GF-D8 (cell line): ENCODE measurements around the gene DNAJC27.
"Not testable (repeated sequence)": the region's sequence is repeated elsewhere in the genome, so short reads cannot be mapped to it uniquely, and the experiment has no call there.

Experiments used
- DNase-seq: peaks from one replicate; lab custom pipeline; 2025; lab: John Stamatoyannopoulos, UW

The DNAJC27 gene

DNA sequence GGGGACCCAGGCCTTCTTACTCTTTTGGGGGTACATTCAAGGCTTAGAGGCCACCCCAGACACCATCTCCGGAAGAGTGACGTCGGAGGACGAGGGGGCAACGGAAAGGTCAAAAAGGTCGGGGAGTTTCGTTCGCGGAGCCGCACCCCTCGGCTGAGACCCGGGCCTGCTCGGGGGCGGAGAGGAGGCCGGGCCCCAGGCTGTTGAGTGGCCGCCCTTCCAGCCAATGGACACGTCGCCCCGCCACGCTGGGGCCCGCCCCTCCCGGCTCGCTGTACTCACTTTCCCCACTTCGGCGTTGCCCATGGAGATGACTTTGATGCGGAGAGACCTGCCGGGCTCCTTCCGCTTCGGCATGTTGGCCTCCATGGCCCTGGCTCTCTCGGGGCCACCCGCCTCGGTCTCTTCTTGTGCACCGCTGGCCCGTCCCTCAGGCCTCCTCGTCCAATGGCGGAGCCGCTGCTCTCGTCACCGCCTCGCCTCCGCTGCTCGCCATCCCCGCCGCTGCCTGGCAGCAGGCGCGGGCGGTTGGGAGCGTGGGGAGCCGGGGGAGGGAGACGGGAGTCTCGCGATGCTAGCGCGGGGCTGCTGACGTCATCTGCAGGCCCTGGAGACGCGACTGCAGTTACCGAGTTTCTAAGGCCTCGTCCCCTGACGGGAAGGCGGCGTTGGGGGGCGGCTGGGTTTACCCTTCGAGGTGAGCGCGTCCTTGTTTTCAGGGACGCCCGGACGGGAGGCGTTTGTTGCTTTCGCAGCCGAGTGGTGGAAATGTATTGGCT, at the start of gene DNAJC27:
Gene DNAJC27, minus strand, starts transcription at position 420 of the 779 bp plus-strand sequence. Its CDS starts 51 bp downstream, at position 369.
- DNase-seq: peak; percentile 83

DNA sequence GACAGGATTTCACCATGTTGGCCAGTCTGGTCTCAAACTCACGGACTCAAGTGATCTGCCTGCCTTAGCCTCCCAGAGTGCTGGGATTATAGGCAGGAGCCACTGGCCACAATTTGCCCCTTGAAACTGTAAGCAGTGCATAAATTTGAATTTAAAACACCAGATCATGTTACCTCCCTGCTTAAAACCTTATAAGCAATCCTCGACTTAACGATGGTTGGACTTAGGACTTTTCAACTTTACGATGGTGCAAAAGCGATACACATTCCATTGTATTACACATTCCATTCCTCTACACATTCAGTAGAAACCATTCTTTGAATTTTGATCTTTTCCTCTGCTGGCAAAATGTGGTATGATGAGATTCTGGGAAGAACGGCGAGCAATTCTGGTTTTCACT, 46.9 kb upstream of the DNAJC27 start:
- DNase-seq: no peak

DNA sequence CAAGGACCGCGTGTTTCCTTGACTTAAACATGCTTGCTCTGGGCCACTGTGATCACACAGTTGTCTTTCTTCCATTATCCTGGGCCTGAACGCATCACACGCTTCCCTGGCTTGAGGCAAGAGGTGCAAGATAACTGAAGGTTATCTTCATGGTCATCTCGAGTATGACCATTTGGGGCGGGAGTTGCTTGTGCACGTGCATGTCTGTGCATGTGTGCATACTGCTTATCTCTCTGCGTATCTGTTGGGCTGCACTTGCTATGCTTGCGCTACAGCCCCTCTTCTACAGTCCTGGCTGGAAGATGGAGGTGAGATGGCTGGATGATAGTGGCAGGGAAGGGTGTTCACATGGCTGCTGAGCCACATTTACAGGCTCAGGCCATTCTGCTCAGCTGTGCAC, 42.9 kb upstream of the DNAJC27 start:
- DNase-seq: no peak

DNA sequence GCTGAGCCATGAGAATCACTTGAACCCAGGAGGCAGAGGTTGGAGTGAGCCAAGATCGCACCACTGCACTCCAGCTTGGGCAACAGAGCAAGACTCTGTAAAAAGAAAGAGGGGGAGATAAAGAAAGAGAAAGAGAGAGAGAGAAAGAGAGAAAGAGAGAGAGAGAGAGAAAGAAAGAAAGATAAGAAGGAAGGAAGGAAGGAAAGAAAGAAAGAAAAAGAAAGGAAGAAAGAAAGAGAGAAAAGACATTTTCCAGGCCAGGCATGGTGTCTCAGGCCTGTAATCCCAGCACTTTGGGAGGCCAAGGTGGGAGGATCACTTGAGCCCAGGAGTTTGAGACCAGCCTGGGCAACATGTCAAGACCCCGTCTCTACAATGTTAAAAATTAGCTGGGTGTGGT, 39.6 kb upstream of the DNAJC27 start:
- DNase-seq: not testable (repeated sequence)

DNA sequence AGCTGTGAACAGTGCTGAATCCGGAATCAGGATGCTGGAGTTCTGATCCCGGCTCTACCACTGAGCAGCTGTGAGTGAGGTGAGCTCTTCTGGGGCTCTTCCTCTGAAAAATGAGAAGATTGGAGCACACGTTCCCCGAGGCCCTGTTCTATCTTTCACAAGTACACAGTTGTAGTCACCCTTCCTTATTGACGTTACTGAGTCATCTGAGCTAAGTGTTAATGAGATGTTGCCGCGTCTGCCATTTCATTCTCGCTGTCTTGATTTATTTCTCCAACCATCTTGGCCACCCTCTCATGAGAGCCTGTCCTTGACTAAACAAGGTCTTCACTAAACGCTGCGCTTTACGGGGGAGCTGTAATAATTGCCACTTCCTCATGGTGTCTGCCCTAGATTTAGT, 38.2 kb upstream of the DNAJC27 start:
- DNase-seq: no peak

DNA sequence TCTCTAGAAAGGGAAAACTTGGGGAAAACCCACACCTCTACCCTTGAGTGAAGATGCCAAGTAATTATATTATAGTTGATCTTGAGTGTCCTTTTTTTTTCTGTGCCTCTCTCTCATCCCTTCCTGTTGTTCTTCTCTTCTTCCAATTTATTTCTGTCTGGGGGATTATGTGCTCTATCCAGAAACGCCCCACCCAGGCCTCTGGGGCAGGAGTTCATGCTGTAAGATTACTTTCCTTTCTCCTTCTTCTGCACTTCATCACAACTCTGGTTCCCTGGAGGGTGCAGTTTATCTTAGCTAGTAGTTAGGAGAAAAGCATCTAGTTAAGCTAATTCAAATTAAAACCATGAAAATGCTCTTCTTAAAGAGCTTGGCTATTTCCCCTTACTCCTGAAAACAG, 30.3 kb upstream of the DNAJC27 start:
- no peak for DNase-seq

DNA sequence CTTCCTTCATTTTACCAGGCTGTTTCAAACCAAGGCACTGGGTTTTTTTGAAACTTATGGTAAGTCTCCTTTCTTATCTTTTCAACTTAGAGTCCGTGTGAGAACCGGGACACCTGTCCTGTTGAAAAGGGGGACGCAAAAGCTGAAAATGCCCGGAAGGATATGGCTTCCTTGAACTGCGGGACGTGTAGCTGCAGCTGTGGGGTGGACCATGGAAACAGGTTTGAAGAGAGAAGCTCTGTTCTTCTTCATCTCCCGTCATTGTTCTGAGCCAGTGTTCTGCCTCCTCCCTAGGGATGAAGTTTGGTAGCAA, 29.5 kb upstream of the DNAJC27 start:
- DNase-seq: no peak

DNA sequence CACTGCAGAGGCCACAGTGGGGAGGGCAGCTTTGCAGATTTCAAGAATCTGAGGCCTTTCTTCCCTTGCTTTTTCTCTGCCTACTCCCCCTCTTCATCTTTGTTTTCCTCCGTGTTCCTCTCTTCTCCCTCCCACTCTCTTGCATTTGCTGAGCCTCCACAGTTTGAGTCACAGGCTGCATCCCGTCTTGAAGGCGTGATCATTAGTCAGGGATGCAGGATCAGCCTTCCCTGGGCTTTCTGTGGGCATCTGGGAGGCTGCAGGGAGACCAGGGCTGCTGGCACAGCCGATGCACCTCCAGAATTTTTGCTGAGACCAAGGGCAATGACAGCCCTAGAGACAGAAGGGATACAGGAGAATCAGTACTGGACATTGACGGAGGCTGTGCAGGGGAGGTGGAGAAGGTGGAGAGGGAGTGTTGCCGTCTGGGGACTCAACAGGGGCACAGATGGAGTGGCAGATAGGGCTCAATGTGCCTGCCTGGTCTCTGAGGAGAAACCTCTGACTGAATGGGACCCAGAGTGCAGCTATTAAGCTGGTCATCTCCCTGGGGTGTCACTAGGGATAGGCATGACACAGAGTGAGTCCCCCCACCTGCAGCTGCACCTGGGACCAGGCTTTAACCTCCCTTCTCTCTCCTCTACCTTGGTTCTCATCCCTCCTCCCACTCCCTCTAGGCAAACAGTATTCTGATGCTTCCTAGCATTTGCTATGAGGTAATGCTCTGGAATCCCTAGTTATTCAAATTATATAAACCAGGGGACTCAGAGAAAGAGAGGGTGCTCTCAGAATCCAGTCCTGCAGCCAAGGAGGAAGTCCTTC, 29.0 kb upstream of the DNAJC27 start:
- no peak for DNase-seq

DNA sequence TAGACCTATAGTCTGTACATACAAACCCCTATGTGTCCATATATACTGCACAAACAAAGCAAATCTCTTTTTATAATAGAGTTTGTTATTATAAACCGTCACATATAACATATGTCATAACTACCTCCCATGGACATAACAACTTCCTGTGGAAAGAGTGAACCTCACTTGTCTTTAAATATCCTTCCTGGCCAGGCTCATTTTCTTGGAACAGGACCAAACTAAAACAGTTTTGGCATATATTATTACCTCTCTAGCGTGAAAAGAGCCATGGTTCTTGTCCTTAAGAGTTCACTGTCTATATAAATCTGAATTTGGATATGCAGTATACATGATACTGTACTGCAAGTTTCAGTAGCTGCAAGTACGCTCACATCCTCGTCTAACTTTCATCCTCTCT, 28.3 kb upstream of the DNAJC27 start:
- no peak for DNase-seq

DNA sequence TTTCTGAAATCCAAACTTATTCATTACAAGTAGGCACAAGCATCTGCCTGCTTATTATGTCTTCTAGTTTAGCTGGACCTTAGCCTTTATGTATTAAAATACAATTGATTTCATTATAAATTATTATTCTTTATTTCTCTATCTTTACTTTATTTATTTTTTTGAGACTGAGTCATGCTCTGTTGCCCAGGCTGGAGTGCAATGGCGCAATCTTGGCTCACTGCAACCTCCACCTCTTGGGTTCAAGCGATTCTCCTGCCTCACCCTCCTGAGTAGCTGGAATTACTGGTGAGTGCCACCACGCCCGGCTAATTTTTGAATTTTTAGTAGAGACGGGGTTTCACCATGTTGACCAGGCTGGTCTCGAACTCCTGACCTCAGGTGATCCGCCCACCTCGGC, 27.3 kb upstream of the DNAJC27 start:
- not testable (repeated sequence) for DNase-seq

DNA sequence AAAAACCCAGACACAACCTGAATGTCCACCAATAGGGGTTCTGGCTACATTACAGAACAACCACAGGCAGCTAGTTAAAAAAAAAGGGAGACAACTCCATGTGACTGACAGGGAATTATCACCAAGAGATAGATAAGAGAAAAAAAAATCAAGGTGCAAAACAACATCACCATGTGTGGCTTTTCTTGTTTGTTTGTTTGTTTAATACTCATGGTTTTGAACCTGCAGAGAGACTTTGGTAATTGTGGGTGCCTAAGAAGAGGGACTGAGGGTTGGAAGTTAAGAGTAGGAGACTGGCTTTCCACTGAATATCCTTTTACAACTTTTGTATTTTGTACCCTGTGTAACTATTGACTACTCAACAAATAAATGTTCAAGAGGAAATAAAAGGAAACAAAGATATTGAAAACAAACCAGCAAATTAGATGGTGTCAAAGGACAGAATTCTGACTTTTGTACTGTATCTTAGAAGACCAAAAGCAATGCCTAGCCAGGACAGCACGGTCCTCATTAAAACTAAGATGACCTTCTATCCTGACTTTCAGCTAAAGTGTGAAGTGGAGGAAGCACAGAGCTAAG, 22.5 kb upstream of the DNAJC27 start:
- no peak for DNase-seq

DNA sequence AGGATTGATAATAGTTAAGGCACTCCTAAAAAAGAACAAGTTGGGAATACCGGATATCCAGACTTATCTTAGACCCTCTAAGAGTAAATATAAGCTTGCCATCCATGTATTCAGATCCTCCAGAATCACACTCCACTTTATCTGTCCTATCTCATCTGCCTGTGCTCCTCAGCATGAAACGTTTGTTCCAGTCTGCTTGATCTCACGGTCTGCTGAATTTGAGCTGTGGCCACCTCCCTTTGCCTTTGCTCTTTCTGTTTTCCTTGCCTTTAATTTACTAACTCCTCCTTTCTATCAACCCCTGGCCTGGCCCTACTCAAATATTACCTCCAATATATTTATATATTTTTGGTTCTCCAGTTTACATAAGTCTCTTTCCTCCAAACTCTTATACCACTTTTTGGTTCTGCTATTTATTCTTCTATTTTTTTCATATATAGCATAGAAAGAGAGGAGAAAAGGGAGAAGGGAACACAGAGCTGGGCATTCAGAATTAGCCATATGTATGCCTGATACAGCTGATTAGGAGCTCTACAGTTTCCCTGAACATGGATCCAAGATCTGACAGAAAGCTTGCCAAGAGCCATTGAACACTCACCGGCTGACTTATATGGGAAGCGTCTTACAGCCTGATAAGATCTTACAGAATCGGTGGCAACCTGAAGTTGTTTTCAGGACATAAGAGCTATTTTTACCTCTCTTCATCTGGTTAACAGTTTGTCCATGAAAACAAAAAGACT, 21.8 kb upstream of the DNAJC27 start:
- no peak for DNase-seq

DNA sequence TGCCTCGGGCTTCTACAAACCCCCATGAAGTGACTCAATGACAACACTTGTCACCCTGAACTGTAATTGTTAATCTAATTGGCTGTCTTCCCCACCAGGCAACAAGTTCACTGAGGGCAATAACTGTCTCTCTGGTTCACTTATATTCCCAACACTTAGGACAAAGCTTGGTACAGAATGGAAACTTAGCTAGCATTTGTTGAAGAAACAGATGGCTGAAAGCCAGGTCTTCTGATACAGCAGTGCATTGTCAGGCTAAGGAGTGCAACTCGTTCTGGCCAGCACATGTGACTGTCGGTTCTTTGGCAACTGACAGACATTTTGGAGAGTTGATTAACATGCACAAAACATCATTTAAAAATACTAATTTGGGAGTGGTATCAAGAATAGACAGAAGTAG, 14.6 kb upstream of the DNAJC27 start:
- DNase-seq: no peak

DNA sequence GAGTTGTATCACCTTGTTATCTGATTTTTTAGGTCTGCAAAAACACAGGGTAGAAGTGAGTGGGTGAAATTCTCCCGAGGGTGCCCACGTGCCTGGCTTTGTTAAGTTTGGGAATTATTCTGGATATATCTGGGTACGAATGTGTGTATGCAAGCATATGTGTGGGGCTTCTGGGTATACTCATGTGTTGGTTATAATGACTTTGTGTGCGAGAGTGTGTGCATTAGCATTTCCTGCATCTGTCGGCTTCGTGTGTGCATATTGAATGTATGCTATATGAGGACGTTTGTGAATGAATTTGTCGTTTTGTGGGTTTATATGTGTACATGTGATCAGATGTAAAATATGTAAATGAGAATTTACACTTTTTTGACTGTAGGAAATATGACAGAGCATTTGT, 13.8 kb upstream of the DNAJC27 start:
- DNase-seq: no peak

DNA sequence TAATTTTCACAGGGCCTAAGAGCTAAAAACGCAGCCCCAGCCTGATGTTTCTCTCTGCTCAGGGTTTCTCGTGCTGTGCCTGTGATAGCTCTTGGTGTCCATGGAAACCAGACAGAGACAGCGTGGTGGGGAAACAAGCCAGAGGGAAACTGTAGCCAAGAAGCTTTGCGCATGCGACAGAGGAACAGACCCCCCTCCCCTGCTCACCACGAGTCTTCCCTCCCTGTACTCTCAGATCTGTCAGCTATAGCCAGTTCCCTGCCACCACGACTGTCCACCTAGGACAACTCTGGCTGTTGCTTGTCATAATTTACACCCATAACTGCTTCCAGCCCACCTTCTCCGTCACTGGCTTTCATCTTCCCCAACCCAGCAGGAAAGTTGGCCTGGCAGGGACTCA, 13.2 kb upstream of the DNAJC27 start:
- no peak for DNase-seq

DNA sequence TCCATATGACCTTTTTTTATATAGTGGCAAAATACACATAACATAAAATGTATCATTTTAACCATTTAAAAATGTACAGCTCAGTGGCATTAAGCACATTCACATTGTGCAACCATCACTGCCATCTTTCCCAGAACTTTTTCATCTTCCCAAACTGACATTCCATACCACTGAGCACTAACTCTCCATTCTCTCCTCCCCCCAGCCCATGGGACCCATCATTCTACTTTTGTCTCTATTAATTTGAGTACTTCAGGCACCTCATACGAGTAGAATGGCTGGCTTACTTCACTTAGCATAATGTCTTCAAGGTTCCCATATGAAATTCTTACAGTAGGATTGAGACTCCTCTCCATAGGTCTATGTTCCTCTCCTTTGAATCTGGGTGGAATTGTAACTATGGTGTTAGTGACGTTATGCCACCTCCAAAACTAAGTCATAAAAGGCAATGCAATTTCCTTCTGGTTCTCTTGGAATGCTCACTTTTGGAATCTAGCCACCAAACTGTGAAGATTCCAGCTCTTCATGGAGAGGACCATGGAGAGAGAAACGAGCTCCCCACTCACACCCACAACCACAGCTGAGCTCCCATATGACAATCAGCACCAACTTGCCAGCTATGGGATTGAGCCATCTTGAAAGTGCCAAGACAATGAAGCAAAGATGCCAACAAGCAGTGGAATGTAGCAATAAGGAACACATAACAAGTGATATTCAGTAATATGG, 9.8 kb upstream of the DNAJC27 start:
- no peak for DNase-seq

DNA sequence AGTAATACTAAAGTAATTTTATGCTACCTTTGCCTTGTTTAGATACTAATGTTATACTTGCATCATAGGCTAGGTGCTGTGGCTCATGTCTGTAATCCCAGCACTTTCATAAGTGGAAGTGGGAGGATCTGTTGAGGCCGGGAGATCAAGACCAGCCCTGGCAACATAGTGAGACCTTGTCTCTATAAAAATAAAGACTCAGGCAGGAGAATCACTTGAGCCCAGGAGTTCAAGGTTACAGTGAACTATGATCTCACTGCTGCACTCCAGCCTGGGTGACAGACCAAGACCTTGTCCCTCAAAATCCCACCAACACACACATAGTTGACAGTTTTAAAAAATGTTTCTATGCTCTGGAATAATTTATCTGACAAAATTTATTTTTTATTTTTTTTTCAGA, 6.9 kb upstream of the DNAJC27 start:
- DNase-seq: no peak

DNA sequence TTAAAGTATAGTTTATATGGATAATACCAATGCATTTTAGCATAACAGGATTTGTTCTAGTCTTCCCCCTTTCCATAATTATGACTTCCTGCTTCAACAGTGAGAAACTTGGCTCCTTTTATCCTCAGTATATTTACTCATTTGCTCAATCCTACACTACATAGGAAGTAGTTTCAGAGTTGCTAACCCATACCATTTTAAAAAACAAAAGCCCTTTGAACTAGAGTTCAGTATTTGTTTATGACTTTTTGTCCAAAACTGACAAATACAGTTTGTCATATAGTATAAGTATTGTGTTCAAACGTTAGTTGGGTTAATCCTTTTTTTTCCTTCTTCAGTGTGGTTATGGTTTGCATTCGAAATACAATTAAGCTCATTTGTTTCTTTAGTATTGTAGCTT, 5.9 kb upstream of the DNAJC27 start:
- DNase-seq: no peak

DNA sequence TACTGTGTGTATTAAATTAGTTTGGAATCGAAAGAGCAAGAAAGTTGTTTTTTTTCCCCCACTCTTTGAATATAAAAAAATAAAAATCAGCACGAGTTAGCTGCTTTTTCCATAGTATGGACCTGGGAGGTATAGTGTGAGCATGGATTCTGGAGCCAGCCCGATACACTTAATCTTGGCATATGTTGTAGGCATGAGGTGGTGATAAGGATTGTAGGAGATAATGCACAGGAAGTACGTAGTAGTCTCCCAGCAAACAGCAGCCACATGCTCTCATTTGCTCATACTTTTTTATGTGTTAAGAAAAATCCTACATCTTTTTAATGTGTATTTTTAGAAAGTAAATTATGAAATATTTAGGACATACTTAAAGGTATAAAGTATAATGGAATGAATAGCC, 2.1 kb upstream of the DNAJC27 start:
- no peak for DNase-seq

DNA sequence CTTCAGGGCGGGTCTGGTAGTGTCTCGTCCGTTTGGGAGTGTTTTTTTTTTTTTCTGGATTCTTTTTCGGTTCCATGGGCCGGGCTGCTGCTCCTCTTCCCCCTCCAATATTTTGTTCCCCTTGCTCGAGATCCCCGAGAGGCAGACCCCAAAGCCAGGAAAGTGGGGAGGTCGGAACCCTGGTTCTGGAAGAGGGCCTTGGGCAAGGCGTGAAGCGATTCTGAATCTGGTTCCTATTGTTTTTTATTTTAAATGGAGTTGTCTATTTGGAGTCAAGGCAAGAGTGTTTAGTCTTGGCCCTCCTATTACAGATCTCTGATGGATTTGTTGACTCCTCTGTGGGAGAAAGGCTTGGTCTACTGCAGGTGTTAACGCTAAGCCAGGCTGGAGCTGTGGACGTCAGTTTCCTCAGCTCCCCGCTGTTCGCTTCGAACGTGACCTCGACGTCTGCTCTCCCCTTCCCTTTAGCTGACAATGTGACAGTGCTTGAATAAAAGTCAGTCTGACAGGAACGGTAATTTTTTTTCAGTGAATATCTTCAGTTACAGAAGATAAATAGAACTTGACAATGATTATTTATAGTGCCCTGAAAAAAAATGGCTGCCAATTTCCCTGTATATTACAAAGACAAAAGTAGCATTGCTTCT, 683 bp upstream of the DNAJC27 start:
- peak; percentile 31 for DNase-seq

DNA sequence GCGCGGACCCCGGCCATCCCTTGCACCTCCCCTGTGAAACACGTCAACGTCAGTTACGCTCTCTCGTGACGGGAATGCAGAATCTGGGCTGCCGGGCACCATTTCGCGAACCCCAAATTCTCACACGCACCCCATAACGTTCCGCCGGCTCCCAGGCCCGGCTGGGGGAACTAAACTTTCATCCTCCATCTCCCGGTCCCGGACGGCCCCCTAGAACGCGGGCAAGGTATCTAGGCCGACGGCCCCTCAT, 544 bp downstream of the DNAJC27 start:
- no peak for DNase-seq
